Measurements from ENCODE around the gene FBN2. TPM values are rescaled to one million over a fixed set of nuclear protein-coding genes. Genes with fewer than 3 reads are reported as not detected.

The FBN2 gene
- total RNA-seq, 1 experiment from 2014 or later: 0.08 TPM

DNA sequence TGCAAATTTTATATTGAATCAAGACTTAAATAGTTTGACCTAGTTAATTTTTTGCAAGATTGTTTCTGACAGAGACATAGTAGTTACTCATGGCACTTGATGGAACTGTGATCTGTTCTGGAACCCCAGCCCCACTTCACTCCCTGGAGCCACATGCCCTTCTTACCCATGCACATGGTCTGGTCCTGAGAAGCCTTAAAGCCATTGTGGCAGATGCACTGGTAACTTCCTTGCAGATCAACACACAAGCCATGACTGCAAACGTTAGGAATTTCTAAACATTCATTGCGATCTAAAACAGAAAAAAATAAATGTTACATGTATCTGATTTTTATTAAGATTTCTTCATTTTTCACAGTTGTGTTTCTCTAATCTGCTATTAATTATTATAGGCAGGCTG, 233.3 kb downstream of the FBN2 start:
- no peak overlapping the region for H3K4me3 ChIP-seq (ENCODE audit: low read depth in 2 of 2, low read length in 2 of 2)
- H3K36me3 ChIP-seq (ENCODE audit: control insufficient read depth, insufficient read depth, low read length): no peaks in the 10 kb centered on the region
- ChIA-PET CTCF (no interaction called here), POLR2A (no interaction called here)
- DNase-seq (ENCODE audit: low read depth, low spot score) (no peak), ATAC-seq (no peak)
- no peak overlapping the region for H3K27ac ChIP-seq (ENCODE audit: low read length)
- intact Hi-C loops (cut with micrococcal nuclease; ENCODE audit: unreplicated experiment) (no loop called here), in situ Hi-C loops (cut with HindIII; ENCODE audit: low pct_unique_long_range_greater_than_20kb, low sequenced_read_pairs) (no loop called here)
- TF ChIP-seq POLR2AphosphoS5 (IDR thresholded peaks at IDR 0.05; ENCODE audit: low read depth, low read length) (no peak), SIN3A (IDR thresholded peaks at IDR 0.05; ENCODE audit: borderline replicate concordance, insufficient read depth, low read depth, low read length) (no peak), TCF7L2 (IDR thresholded peaks at IDR 0.05; ENCODE audit: low read depth, low read length) (no peak)
- TF ChIP-seq, protein P1, sequence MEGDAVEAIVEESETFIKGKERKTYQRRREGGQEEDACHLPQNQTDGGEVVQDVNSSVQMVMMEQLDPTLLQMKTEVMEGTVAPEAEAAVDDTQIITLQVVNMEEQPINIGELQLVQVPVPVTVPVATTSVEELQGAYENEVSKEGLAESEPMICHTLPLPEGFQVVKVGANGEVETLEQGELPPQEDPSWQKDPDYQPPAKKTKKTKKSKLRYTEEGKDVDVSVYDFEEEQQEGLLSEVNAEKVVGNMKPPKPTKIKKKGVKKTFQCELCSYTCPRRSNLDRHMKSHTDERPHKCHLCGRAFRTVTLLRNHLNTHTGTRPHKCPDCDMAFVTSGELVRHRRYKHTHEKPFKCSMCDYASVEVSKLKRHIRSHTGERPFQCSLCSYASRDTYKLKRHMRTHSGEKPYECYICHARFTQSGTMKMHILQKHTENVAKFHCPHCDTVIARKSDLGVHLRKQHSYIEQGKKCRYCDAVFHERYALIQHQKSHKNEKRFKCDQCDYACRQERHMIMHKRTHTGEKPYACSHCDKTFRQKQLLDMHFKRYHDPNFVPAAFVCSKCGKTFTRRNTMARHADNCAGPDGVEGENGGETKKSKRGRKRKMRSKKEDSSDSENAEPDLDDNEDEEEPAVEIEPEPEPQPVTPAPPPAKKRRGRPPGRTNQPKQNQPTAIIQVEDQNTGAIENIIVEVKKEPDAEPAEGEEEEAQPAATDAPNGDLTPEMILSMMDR (IDR thresholded peaks at IDR 0.05): no peak
- TF ChIP-seq, protein P2, sequence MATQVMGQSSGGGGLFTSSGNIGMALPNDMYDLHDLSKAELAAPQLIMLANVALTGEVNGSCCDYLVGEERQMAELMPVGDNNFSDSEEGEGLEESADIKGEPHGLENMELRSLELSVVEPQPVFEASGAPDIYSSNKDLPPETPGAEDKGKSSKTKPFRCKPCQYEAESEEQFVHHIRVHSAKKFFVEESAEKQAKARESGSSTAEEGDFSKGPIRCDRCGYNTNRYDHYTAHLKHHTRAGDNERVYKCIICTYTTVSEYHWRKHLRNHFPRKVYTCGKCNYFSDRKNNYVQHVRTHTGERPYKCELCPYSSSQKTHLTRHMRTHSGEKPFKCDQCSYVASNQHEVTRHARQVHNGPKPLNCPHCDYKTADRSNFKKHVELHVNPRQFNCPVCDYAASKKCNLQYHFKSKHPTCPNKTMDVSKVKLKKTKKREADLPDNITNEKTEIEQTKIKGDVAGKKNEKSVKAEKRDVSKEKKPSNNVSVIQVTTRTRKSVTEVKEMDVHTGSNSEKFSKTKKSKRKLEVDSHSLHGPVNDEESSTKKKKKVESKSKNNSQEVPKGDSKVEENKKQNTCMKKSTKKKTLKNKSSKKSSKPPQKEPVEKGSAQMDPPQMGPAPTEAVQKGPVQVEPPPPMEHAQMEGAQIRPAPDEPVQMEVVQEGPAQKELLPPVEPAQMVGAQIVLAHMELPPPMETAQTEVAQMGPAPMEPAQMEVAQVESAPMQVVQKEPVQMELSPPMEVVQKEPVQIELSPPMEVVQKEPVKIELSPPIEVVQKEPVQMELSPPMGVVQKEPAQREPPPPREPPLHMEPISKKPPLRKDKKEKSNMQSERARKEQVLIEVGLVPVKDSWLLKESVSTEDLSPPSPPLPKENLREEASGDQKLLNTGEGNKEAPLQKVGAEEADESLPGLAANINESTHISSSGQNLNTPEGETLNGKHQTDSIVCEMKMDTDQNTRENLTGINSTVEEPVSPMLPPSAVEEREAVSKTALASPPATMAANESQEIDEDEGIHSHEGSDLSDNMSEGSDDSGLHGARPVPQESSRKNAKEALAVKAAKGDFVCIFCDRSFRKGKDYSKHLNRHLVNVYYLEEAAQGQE (IDR thresholded peaks at IDR 0.05; ENCODE audit: insufficient read depth in 1 of 2, low read depth in 2 of 2, low read length in 1 of 2): no peak
- H3K4me1 ChIP-seq (ENCODE audit: control insufficient read depth, insufficient read depth, low read length): no peaks in the 10 kb centered on the region
- H3K9me3 ChIP-seq (ENCODE audit: control insufficient read depth, insufficient read depth, low read depth, low read length): no peaks in the 10 kb centered on the region
- no peaks in the 10 kb centered on the region for H3K27me3 ChIP-seq (ENCODE audit: control insufficient read depth, insufficient read depth, low read length)
- BruUV-seq (replicated peaks): no TSS peak

DNA sequence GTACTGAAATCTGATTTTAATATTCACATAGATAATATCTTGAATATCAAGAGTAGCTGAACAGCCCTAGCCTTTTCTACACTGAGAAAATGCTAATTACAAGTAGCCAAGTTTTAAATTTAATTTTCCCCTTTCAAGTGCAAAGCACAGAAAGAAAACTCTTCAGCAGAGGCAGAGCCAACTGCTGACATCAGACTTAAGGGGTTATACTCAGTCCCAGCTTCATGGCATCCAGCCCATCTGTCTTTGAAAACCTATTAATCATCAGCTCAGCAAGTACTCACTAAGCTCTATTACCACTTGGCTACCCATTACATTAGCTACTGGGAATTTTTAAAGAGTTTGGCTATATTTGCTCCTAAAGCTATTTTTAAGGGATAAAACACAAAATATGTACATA, 234.0 kb downstream of the FBN2 start:
- ChIA-PET POLR2A (no interaction called here), CTCF (no interaction called here)
- no peak overlapping the region for H3K27ac ChIP-seq (ENCODE audit: low read length)
- no peaks in the 10 kb centered on the region for H3K4me1 ChIP-seq (ENCODE audit: control insufficient read depth, insufficient read depth, low read length)
- in situ Hi-C loops (cut with HindIII; ENCODE audit: low pct_unique_long_range_greater_than_20kb, low sequenced_read_pairs): no loop called here
- no peaks in the 10 kb centered on the region for H3K9me3 ChIP-seq (ENCODE audit: control insufficient read depth, insufficient read depth, low read depth, low read length)
- DNase-seq (ENCODE audit: low read depth, low spot score) (no peak), ATAC-seq (no peak)
- TF ChIP-seq, protein P2 (IDR thresholded peaks at IDR 0.05; ENCODE audit: insufficient read depth in 1 of 2, low read depth in 2 of 2, low read length in 1 of 2): no peak
- TF ChIP-seq TCF7L2 (IDR thresholded peaks at IDR 0.05; ENCODE audit: low read depth, low read length) (no peak), SIN3A (IDR thresholded peaks at IDR 0.05; ENCODE audit: borderline replicate concordance, insufficient read depth, low read depth, low read length) (no peak), POLR2AphosphoS5 (IDR thresholded peaks at IDR 0.05; ENCODE audit: low read depth, low read length) (no peak)
- TF ChIP-seq, protein P1 (IDR thresholded peaks at IDR 0.05): no peak
- H3K36me3 ChIP-seq (ENCODE audit: control insufficient read depth, insufficient read depth, low read length): no peaks in the 10 kb centered on the region
- H3K27me3 ChIP-seq (ENCODE audit: control insufficient read depth, insufficient read depth, low read length): no peaks in the 10 kb centered on the region
- H3K4me3 ChIP-seq (ENCODE audit: low read depth in 2 of 2, low read length in 2 of 2): no peak overlapping the region
- intact Hi-C loops (cut with micrococcal nuclease; ENCODE audit: unreplicated experiment): no loop called here
- no TSS peak for BruUV-seq (replicated peaks)
